ENCODE data around the gene KRT38. TPM values are rescaled to one million over a fixed set of nuclear protein-coding genes. Genes with fewer than 3 reads are reported as not detected.

The KRT38 gene
- total and polyA plus RNA-seq, 2 of the 8 experiments (the other 6 are each of a cell fraction or from before 2014, with no cell fraction given), result not detected

DNA sequence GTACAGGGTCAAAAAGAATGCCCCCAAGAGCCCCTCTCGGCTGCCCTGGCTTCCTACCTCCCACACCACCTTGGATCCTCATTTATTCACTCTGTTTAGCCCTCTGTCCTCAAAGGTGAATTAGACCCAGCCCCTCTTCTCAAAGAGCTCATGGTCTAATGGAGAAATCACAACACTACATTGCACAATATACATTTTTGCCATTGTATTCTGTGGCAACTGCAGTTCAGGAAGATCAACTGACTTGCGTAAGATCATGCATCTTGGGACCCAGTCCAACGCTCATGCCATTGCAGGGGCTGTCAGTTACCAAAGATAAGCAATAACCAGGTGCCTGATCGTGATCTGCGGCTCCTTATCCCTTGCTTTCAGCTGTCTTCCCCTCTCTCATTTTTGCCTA, 1.4 kb downstream of the KRT38 start (continued):
- no peak for TF ChIP-seq SP2 (IDR thresholded peaks at IDR 0.05; ENCODE audit: low read length)
- no peak for TF ChIP-seq RNF2 (IDR thresholded peaks at IDR 0.05; ENCODE audit: borderline replicate concordance, low read depth, low read length, missing control alignments, poor library complexity, severe bottlenecking)
- TF ChIP-seq SIN3A (conservative IDR thresholded peaks at IDR 0.05 in 1 of 2, IDR thresholded peaks at IDR 0.05 in 1 of 2; ENCODE audit: low read depth in 1 of 2, low read length in 2 of 2), result no peak
- TF ChIP-seq, protein P1, sequence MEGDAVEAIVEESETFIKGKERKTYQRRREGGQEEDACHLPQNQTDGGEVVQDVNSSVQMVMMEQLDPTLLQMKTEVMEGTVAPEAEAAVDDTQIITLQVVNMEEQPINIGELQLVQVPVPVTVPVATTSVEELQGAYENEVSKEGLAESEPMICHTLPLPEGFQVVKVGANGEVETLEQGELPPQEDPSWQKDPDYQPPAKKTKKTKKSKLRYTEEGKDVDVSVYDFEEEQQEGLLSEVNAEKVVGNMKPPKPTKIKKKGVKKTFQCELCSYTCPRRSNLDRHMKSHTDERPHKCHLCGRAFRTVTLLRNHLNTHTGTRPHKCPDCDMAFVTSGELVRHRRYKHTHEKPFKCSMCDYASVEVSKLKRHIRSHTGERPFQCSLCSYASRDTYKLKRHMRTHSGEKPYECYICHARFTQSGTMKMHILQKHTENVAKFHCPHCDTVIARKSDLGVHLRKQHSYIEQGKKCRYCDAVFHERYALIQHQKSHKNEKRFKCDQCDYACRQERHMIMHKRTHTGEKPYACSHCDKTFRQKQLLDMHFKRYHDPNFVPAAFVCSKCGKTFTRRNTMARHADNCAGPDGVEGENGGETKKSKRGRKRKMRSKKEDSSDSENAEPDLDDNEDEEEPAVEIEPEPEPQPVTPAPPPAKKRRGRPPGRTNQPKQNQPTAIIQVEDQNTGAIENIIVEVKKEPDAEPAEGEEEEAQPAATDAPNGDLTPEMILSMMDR (IDR thresholded peaks at IDR 0.05; ENCODE audit: control extremely low read depth in 1 of 3, insufficient read depth in 1 of 3, low read depth in 1 of 3, low read length in 3 of 3), result no peak
- TF ChIP-seq, protein P2, sequence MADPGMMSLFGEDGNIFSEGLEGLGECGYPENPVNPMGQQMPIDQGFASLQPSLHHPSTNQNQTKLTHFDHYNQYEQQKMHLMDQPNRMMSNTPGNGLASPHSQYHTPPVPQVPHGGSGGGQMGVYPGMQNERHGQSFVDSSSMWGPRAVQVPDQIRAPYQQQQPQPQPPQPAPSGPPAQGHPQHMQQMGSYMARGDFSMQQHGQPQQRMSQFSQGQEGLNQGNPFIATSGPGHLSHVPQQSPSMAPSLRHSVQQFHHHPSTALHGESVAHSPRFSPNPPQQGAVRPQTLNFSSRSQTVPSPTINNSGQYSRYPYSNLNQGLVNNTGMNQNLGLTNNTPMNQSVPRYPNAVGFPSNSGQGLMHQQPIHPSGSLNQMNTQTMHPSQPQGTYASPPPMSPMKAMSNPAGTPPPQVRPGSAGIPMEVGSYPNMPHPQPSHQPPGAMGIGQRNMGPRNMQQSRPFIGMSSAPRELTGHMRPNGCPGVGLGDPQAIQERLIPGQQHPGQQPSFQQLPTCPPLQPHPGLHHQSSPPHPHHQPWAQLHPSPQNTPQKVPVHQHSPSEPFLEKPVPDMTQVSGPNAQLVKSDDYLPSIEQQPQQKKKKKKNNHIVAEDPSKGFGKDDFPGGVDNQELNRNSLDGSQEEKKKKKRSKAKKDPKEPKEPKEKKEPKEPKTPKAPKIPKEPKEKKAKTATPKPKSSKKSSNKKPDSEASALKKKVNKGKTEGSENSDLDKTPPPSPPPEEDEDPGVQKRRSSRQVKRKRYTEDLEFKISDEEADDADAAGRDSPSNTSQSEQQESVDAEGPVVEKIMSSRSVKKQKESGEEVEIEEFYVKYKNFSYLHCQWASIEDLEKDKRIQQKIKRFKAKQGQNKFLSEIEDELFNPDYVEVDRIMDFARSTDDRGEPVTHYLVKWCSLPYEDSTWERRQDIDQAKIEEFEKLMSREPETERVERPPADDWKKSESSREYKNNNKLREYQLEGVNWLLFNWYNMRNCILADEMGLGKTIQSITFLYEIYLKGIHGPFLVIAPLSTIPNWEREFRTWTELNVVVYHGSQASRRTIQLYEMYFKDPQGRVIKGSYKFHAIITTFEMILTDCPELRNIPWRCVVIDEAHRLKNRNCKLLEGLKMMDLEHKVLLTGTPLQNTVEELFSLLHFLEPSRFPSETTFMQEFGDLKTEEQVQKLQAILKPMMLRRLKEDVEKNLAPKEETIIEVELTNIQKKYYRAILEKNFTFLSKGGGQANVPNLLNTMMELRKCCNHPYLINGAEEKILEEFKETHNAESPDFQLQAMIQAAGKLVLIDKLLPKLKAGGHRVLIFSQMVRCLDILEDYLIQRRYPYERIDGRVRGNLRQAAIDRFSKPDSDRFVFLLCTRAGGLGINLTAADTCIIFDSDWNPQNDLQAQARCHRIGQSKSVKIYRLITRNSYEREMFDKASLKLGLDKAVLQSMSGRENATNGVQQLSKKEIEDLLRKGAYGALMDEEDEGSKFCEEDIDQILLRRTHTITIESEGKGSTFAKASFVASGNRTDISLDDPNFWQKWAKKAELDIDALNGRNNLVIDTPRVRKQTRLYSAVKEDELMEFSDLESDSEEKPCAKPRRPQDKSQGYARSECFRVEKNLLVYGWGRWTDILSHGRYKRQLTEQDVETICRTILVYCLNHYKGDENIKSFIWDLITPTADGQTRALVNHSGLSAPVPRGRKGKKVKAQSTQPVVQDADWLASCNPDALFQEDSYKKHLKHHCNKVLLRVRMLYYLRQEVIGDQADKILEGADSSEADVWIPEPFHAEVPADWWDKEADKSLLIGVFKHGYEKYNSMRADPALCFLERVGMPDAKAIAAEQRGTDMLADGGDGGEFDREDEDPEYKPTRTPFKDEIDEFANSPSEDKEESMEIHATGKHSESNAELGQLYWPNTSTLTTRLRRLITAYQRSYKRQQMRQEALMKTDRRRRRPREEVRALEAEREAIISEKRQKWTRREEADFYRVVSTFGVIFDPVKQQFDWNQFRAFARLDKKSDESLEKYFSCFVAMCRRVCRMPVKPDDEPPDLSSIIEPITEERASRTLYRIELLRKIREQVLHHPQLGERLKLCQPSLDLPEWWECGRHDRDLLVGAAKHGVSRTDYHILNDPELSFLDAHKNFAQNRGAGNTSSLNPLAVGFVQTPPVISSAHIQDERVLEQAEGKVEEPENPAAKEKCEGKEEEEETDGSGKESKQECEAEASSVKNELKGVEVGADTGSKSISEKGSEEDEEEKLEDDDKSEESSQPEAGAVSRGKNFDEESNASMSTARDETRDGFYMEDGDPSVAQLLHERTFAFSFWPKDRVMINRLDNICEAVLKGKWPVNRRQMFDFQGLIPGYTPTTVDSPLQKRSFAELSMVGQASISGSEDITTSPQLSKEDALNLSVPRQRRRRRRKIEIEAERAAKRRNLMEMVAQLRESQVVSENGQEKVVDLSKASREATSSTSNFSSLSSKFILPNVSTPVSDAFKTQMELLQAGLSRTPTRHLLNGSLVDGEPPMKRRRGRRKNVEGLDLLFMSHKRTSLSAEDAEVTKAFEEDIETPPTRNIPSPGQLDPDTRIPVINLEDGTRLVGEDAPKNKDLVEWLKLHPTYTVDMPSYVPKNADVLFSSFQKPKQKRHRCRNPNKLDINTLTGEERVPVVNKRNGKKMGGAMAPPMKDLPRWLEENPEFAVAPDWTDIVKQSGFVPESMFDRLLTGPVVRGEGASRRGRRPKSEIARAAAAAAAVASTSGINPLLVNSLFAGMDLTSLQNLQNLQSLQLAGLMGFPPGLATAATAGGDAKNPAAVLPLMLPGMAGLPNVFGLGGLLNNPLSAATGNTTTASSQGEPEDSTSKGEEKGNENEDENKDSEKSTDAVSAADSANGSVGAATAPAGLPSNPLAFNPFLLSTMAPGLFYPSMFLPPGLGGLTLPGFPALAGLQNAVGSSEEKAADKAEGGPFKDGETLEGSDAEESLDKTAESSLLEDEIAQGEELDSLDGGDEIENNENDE (IDR thresholded peaks at IDR 0.05; ENCODE audit: insufficient replicate concordance, low read length), result no peak
- TF ChIP-seq SP4 (IDR thresholded peaks at IDR 0.05; ENCODE audit: low read length), result no peak

Data from H1 (cell line).